Astrocyte (in vitro differentiated cells and primary cell): ENCODE measurements around the gene TEX2.

ENCODE experiments used
- EZH2 ChIP-seq: IDR thresholded peaks from 2 replicates; pipeline ENCODE4 v1.6.1; 2012; ENCODE audit warnings: mild to moderate bottlenecking, low read length, inconsistent platforms; ENCODE audit not compliant: insufficient read depth
- TF ChIP-seq, protein P1 (sequence below): IDR thresholded peaks from 2 replicates; pipeline ENCODE4 v1.5.1; 2011; ENCODE audit warnings: low read depth, mild to moderate bottlenecking, inconsistent platforms, low read length, moderate library complexity; ENCODE audit not compliant: insufficient read depth

DNA sequence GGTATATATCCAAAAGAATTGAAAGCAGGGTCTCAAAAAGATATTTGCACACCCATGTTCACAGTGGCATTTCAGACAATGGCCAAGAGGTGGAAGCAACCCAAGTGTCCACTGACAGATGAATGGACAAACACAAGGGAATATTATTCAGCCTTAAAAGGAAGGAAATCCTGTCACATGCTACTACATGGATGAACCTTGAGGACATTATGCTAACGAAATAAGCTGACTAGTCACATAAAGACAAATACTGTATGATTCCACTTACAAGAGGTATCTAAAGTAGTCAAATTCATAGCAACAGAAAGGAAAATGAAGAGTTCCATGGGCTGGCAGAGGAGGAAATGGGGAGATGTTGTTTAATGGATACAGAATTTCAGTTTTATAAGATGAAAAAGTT, 41.4 kb downstream of the TEX2 start:
- TF ChIP-seq EZH2: no peak
- TF ChIP-seq, protein P1, sequence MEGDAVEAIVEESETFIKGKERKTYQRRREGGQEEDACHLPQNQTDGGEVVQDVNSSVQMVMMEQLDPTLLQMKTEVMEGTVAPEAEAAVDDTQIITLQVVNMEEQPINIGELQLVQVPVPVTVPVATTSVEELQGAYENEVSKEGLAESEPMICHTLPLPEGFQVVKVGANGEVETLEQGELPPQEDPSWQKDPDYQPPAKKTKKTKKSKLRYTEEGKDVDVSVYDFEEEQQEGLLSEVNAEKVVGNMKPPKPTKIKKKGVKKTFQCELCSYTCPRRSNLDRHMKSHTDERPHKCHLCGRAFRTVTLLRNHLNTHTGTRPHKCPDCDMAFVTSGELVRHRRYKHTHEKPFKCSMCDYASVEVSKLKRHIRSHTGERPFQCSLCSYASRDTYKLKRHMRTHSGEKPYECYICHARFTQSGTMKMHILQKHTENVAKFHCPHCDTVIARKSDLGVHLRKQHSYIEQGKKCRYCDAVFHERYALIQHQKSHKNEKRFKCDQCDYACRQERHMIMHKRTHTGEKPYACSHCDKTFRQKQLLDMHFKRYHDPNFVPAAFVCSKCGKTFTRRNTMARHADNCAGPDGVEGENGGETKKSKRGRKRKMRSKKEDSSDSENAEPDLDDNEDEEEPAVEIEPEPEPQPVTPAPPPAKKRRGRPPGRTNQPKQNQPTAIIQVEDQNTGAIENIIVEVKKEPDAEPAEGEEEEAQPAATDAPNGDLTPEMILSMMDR: no peak
